OCI-LY7 (cell line): Measurements from ENCODE around the gene PRR16.

Source experiments
- CTCF ChIP-seq: fragments of 200-600 bp; sonication (generic); conservative IDR thresholded peaks from 2 replicates; pipeline ENCODE4 v1.5.1; 2014; ENCODE audit warnings: mild to moderate bottlenecking, antibody characterized with exemption, low read length, moderate library complexity, mixed read lengths
- EZH2phosphoT487 ChIP-seq: fragments of 200-600 bp; sonication (generic); IDR thresholded peaks from 2 replicates; pipeline ENCODE4 v1.6.1; 2018; ENCODE audit warnings: low read depth, borderline replicate concordance, mild to moderate bottlenecking, mixed run types, antibody characterized with exemption, low read length, moderate library complexity, mixed read lengths

- TF ChIP-seq CTCF = no peak
- no peak for TF ChIP-seq EZH2phosphoT487
Measured at GRCh38 chr5:120586646-120587045, 122.5 kb downstream of the PRR16 start.
